ENCODE data around the gene GALNT5.

GALNT5 gene

DNA sequence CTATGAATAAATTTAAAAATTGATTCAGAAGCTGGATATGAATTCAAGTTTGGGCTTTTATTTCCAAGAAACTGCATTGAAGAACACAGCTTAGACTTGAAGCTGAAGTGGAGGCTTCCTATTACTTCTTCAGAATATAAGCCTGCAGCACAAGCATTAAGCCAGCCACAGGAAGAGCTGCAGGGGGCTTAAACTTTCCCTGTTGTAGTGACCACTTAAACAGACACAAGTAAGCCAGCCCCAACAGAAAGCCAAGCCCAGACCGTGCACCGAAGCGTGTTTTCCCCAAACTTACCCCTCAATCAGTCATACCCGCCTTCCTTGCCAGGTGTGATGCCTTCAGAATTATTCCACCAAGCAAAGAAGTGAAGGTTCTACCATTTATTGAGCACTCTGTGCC, 39.5 kb downstream of the GALNT5 start:
- DNase-seq, result no peak

DNA sequence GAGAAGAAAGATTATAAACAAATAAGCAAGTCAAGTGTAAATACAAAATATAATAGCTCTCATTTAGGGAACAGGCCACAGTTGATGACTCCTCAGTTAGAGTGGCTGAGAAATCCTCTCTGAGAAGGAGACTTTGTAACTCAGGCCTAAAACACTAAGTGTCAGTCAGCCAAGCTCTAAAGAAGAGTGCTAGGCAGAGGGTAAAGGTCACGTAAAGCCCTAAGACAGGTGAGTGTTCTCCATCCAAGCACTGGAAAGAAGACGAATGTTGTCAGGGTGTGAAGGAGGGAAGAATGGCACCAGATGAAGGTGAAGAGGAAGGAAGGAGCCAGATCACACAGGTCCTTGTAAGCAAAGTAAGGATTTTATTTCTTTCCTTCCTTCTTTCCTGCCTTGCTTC, 43.8 kb downstream of the GALNT5 start:
- DNase-seq, result no peak

DNA sequence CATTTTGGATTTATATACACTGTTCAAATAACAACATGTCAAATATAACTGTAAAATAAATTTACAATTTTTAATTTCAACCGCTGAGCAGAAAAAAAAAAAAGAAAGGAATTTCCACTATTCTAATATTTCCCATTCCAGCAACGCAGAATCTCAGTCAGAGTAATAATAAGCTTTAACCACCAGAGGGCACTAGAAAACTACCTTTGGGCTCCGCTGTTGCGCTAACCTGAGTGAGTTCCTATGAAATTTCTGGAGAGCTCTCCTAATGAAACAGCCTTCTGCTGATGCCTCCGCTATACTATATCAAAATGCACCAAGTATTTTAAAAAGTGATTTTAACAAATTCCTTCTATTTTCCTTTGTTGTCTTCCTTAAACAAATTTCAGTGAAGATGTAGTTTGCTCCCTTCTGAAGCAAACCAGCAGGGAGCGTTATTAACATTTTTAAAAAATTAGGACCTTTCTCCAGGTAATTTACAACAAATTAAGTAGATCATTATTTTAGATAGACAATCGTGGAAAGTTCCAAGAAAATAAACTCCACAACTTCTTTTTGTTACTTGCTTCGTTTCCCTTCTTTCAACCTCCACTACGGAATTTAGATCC, 45.1 kb downstream of the GALNT5 start:
- DNase-seq, result peak; percentile 19

DNA sequence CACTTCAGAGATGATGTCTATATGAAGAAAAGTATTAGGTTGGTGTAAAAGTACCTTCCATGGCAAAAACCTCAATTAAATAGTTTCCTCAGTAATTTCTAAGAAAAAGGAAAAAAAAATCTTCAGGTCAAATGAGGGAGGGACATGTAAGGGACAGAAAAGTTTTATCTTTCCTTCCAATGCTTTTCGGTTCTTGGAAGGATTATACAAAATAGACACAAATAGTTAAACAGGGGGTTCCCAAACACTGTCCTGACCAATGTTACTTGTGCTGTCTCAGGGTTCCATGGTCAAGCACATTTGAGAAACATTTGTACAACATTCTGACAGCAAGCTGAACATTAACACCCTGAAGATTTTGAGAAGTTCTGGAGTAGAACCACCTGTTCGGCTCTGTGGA, 46.1 kb downstream of the GALNT5 start:
- DNase-seq, result no peak

DNA sequence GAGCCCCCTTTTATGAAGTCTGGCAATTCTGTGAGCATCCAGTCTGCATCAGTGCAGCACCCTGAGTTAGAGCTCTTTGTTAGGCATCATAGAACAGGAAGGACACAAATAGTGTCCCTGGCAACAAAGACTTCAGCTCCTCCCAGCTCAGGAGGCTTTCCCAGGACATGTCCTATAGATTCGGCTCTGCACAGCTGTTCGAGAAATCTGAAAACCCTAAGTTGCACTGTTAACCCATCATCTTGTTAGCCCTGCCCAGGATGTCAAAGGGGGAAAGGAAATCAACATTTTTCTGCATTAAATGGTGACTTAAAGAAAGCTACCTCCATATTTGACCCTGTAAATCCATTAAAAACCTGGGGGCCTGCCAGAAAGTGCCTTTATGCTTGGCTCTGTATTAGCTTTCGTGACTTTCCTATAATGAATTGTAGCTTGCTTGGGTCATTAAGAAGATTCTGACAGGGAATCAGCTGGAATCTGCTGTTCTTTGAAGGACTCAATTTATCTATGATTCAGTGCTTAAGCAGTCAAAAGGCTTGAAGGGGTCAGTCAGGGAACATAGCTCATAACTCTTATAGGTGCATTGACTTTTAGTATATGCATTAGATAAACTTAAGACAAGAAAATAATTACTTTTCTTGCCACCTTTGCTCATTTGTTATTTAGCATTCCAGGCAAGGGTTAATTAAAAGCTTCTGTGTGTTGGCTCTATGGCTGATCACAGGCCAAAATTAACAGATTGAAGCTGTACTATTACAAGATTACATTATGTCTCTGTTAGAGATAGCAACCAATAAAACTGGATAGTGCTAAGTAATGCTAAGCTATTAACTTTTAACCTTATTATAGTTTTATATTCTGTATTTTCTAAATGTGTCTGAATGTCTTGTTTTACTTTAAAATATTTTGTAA, 47.6 kb downstream of the GALNT5 start:
- DNase-seq, result no peak

DNA sequence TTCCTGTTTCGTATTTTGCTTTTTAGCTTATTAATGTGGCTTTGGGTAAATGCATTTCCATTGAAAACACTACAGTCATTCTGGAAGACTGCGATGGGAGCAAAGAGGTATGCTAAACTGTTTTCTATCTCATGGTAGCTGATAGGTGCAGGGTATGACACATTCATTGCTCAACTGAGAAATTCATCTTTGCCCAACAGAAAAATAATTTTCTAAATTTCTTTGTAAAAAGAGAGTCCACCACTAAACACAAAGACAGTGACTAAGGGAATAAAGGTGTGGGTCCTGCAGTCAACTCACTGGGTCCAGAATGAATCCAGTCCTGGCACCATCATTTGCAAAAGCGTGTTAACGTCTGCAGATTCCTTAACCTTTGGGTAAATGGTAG, 48.2 kb downstream of the GALNT5 start:
- no peak for DNase-seq

DNA sequence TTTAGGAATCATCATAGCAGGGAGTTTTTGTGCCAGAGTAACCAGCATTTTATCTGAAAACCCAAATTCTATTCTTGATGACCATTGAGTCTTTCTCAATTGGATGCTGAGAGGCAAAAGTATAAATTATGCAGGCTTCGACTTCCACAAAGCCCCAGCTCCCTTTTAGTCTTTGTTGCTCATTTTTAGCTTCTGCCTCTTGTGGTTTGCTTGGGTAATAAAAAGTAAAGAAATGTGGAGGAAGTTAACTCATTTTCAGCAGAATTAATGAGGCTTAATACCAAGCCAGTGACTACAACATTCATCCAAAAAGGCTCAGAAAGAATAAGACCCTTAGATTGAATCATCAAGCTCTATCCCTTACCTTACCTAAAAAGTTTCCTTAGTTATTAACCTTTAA, 49.5 kb downstream of the GALNT5 start:
- no peak for DNase-seq

DNA sequence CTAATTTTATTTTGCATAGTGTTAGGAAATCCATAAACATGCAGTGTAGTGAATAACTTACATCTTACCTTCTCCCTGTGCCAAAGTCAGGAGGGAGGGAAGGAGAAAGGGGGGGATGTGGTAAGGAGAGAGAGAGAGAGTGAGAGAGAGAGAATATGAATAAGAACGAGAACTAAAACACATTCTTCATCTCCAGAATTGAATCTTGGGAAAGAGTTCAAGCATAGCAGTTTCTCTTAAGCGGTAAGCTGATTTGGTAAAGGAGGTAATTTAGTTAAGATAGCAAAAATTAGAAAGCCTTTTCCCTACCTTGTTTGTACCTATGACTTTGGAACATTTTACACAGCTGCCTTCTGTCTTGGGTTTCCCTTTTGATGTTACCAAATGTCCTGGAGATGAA, 52.4 kb downstream of the GALNT5 start:
- no peak for DNase-seq

DNA sequence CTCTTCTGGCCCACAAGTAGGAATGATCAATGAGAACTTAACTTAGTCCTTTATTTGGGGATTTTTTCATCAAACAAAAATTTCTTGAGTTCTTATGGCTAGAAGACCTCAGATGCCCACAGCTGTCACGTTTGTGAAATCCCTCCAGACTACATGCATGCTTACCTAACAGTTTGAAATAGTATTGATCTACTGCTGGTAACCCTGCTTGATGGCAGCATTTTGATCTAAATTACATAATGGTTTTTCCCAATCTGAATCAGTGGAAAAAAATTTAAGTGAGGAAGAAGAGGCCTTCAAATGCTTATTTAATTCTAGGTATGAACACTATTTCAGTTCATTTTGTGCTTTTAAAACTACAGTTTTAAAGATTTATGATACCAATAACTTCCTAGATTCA, 54.2 kb downstream of the GALNT5 start:
- DNase-seq, result no peak

DNA sequence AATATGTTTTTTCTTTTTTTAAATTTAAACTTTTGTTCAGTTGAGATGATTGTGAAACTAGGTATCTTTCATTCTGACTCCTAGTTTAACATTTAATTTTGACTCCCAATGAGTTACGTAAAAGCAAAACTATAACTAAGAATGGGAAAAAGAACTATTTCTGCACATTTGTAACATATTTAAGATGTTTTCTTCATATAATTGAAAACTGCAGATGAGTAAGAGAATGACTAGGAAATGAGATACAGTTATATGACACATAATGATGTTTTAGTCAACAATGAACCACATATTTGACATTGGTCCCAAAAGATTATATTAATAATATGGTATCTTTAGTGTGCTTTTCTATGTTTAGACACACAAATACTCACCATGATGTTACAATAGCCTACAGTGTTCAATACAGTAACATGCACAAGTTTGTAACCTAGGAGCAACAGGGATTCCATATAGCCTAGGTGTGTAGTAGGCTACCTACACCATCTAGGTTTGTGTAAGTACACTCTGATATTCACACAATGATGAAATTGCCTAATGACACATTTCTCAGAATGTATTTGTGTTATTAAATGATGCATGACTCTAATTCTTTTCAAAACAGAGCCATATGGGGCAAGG, 55.5 kb downstream of the GALNT5 start:
- no peak for DNase-seq

DNA sequence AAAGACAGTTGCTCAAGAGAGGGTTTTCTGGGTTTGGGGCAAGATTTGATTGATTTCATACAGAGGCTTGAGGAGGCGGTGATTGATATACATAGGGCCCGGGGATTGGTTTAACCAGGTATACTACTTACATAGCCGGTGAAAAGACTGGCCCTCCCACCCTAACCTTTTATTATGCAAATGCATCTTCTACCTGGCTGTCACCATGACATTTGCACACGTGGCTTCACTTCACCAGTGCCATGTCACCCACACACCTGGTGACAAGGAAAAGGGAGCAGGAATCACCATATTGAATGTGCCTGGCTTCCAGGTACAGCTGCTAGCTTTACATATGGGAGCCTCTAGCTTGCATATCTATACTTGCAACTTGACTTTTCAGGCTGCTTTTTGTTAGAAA, 58.4 kb downstream of the GALNT5 start:
- DNase-seq, result no peak

DNA sequence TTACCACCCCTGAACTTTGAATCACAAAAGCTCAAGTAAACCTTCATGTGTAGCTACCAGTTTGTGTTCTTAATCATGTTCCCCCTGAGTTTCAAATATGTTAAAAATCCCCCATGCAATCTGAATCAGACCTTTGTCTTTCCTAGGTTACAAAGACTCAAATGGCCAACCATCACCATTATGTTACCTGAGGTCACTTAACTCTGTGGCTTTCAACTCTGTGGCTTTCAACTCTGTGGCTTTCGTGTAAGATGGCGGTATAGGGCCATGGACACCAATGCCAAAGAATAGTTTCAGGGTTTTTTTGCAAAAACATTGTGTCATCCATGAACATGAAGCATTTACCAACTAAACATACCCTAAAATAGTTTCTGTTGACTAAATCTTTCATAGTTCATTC, 61.4 kb downstream of the GALNT5 start:
- DNase-seq, result no peak

DNA sequence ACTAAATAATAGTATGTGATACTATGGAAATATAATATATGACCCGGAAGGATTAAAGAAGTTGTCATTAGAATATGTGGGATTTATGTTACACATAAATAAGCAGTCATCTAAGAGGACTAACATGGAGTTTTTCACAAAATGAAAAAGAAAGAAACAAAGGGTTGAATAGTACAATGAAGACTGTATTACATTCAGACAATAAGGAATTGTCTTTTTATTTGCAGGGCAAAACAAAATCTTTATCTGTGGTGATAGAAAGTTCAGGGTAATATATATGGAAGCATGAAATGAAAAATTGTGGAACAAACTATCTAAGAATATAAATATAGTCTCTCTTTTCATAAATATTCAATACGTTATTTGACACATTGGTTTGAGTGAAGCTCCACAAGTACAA, 62.3 kb downstream of the GALNT5 start:
- no peak for DNase-seq

DNA sequence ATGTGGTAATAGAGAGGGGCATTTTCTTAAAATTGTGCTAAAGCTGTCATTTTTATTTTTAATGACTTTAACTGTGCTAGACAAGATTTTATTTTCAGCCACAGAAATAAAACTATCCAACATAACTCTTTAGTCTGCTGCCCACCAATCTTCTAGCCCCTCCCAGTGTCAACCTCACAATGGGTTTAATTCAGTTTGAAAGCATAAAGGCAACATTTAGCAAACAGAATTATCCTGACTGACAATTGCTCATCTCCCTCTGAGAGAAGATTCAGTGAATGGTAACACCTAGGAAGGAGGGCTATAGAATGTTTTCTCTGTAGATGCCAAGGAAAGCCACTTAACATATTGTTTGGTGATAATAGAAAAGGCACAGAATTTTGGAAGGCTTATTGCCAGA, 62.9 kb downstream of the GALNT5 start:
- no peak for DNase-seq

DNA sequence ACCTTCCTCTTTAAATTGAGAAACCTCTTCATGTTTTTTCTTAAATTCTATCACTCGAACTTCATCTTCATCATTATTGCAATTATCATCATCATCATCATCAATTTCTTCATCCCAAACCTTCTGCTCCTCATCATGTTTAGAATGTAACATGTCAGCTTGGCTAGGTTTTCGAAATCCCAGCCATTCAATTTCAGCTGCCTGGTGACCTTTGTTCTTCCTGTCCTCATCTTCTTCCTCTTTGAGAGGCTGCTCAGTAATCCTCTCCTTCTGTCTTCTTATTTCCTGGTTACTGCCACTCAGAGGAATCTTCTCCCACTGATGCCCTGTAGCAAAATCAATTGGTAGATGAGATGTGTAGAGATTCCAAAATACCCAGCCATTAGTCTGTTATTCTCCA, 64.0 kb downstream of the GALNT5 start:
- no peak for DNase-seq

DNA sequence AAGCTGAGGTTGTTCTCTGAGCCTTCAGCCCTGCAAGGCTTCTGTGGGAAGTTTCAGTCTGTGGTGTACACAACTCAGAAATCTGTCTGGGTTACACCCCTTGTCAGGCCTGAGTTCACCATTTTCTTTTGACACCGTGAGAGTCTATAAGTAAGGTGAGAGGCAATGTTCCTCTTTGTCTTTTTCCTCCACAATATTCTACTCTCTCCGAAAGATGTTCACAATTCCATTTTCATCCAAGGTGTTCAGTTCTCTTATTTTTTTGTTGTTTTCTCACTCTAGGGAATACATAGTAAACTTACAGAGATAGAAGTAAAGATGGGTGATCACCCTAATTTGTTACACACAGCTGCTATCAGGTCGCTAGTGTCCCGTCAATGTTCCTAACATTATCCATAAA, 64.9 kb downstream of the GALNT5 start:
- no peak for DNase-seq

DNA sequence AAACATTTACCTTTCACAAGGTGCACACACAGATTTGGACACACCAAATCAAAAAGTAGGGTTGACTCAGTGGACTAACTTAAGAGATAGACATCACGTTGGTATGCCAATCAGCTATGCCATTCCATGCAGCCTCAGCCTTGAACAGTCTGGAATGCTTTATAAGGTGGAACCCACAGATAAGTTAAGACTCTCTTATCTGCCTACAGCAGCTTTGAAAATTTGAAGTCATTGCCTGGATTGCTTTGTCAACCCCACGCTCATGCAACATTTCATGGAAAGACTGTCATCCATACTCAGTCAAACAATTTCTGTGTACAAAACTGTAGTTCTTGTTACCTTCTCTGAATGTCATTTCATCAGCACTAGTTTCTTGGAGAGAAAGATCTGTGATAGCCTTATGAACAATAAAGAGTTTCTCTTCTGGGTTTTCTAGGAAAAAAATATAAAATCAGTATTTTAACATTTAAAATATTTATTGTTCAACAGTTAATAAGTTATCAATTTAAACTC, 66.9 kb downstream of the GALNT5 start:
- DNase-seq, result no peak

DNA sequence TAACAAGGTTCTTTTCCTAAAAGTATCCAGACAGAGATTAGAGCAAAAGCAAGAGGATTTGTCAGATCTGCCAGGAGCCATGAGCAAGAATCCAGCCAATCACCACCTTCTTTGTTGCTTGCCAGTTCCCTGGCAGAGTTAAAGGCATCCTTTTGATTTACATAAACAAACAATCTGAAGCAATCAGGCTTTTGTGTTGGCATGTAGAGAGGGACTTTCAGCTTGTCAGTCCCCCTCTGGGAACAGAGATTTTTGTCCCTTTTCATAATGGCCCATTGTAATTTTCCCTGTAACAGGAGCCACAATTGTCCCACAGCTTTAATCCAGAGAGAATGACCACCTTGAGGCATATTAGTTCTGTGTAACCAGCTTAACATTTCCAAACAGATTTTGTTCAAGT, 68.3 kb downstream of the GALNT5 start, which contains the start of gene ERMN:
Gene ERMN (minus strand): TSS at position 39 of the 400 bp plus-strand sequence. CDS start 182 bp downstream, outside the sequence.
- no peak for DNase-seq

DNA sequence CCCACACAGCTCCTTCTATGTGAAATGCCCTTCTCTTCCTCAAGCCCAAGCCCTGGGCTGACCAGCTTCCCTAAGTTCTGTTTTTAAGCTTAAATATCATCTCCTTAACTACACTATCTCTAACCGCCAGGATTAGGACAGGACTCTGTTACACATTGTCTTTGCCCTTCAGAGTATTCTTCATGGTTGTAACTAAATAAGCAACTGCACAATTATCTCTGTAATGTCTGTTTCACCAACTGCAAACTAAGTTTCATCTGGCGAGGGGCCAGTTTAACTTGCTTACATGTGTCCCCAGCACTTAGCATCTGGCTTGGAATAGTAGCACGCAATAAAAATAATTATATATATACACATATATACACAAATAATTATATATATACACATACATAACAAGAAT, 69.2 kb downstream of the GALNT5 start:
- DNase-seq, result no peak

DNA sequence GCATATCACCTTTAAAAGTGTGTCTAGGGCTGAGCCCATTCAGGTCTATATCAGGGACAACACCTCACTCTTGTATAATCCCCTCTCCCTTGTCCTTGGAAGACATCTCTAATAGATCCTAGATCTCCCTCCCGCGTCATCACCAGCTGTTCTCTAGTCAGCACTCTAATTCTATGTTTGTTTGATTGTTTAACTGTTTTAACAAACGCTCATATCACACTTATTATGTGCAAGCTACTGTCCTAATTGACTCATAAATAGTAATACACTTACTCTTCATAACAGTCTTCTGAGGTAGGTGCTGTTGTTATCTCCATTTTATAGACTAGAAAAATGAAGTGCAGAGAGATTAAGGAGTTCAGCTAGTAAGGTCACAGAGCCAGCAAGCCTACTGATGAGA, 69.7 kb downstream of the GALNT5 start:
- no peak for DNase-seq

DNA sequence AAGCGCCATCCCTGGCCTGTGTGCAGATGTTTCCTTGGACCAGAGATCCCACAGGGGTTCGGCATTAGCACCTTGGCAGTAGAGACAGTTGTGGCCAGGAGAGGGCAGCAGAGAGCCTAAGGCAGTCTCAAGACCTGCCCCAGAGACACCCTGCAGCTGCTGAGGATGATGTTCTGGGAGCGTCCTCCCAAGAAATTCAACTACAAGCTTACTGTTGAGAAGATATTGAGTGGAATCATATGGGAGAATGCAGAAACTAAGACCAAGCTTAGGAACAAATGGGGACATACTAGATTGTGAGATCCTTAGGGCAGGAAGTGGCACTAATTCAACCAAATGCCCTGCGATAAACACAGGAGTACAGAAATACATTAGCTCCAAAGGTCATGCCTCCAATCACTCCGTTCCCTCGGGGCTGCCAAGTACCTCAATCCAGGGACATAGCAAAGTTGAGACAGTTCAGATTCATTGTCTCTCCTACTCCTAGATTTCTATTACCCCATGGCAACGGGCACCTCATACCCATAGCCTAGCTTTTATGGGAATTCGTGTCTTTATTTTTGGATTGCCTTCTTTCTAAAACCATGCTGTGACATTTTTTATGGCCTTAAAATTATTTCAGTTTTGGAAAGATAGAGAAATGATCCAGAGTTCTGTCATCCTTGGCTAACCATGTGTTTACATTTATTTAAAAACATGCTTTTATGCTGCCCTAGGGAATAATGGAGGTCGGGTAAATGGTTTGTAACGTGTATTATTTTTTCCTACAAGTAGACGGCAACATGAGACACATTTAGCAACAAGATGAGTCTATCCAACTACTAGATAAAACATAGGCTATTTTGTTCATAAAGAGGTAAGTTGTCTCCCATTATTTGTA, 70.4 kb downstream of the GALNT5 start:
- peak; percentile 93 for DNase-seq

DNA sequence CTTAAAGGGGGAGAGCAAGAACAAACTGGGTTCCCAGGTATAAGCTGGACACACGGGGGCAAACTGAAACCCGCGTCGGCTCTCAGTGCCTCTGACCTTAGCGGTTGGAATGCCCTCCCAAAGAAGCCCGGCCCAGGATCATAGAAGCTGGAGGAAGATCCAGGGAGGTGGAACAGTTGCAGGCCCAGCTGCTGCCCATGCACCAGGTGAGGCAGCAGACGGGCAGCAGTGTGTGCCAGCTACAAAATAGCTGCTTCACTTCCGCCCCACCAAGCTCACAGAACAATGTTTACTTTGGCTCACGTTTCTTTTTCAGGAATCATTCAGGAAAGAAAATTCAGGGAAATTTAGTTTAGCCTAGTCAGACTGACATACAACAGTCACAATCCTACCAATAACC, 72.0 kb downstream of the GALNT5 start:
- DNase-seq, result no peak
